ENCODE data around the gene ISCU.
"Not testable (repeated sequence)": the region's sequence is repeated elsewhere in the genome, so short reads cannot be mapped to it uniquely, and the experiment has no call there.

Gene ISCU

DNA sequence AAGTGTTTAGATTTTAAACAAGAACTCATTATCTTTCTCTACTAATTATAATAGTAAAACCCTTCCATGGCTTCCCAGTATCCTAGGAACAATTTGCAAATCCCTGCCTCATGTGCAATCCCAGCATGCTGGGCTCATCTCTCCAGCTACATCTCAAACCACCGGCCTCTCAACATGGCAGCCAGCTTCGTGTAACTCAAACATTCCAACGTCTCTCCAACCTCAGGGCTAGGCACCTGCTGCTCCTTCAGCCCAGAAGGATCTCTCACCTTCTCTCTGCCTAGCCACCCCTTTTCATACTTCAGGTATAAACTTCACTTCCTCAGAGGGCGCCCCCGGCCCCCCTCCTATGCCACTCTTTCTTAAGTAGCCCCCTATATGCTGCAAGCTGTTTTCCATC, 8.6 kb upstream of the ISCU start:
- H3K9me3 ChIP-seq (ENCODE audit: insufficient read depth, low read length) = no peaks in the 10 kb centered on the region
- H3K79me2 ChIP-seq (ENCODE audit: insufficient read depth, low read length) = peaks cover 98% of the 10 kb centered on the region
- peaks cover 12% of the 10 kb centered on the region for H3K36me3 ChIP-seq (ENCODE audit: low read length)
- H4K20me1 ChIP-seq (ENCODE audit: low read depth, low read length) = peaks cover 22% of the 10 kb centered on the region; the same call in 1 of the 2 replicates
- peak overlapping the region; percentile 38 for H3K4me2 ChIP-seq (ENCODE audit: low read depth, low read length, poor library complexity, severe bottlenecking)
- no peak overlapping the region for H3K4me3 ChIP-seq (ENCODE audit: insufficient read depth, low read length, poor library complexity, severe bottlenecking)
- no peak overlapping the region for H3K9ac ChIP-seq (ENCODE audit: low read length)
- no peak for TF ChIP-seq EZH2phosphoT487 (conservative IDR thresholded peaks at IDR 0.05; ENCODE audit: low read length)
- TF ChIP-seq, protein P1, sequence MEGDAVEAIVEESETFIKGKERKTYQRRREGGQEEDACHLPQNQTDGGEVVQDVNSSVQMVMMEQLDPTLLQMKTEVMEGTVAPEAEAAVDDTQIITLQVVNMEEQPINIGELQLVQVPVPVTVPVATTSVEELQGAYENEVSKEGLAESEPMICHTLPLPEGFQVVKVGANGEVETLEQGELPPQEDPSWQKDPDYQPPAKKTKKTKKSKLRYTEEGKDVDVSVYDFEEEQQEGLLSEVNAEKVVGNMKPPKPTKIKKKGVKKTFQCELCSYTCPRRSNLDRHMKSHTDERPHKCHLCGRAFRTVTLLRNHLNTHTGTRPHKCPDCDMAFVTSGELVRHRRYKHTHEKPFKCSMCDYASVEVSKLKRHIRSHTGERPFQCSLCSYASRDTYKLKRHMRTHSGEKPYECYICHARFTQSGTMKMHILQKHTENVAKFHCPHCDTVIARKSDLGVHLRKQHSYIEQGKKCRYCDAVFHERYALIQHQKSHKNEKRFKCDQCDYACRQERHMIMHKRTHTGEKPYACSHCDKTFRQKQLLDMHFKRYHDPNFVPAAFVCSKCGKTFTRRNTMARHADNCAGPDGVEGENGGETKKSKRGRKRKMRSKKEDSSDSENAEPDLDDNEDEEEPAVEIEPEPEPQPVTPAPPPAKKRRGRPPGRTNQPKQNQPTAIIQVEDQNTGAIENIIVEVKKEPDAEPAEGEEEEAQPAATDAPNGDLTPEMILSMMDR (IDR thresholded peaks at IDR 0.05; ENCODE audit: insufficient read depth, low read length, poor library complexity, severe bottlenecking) = no peak
- H3K9me2 ChIP-seq (replicated peaks; ENCODE audit: insufficient read depth, low read length) = no peaks in the 10 kb centered on the region
- no peak overlapping the region for H3K27ac ChIP-seq (ENCODE audit: low read depth, low read length)
- H3K27me3 ChIP-seq (ENCODE audit: low read length) = no peaks in the 10 kb centered on the region
- H2AFZ ChIP-seq (ENCODE audit: low read depth, low read length, severe bottlenecking) = no peak overlapping the region
- H3F3A ChIP-seq (ENCODE audit: insufficient read depth) = no peaks in the 10 kb centered on the region

DNA sequence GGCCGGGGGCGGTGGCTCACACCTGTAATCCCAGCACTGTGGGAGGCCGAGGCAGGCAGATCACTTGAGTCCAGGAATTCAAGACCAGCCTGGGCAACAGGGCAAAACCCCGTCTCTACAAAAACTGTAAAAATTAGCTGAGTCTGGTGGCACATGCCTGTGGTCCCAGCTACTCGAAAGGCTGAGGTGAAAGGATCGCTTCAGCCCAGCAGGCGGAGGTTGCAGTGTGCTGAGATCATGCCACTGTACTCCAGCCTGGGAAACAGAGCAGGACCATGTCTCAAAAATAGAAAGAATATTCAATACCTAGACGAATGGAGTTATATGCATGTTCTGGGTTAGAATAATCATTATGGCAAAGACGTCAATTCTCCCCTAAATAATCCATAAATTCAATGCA, 7.0 kb upstream of the ISCU start:
- H3K36me3 ChIP-seq (ENCODE audit: low read length); H3K9me3 ChIP-seq (ENCODE audit: insufficient read depth, low read length): not testable (repeated sequence)
- peaks cover 25% of the 10 kb centered on the region; the same call in 1 of the 2 replicates for H4K20me1 ChIP-seq (ENCODE audit: low read depth, low read length)

DNA sequence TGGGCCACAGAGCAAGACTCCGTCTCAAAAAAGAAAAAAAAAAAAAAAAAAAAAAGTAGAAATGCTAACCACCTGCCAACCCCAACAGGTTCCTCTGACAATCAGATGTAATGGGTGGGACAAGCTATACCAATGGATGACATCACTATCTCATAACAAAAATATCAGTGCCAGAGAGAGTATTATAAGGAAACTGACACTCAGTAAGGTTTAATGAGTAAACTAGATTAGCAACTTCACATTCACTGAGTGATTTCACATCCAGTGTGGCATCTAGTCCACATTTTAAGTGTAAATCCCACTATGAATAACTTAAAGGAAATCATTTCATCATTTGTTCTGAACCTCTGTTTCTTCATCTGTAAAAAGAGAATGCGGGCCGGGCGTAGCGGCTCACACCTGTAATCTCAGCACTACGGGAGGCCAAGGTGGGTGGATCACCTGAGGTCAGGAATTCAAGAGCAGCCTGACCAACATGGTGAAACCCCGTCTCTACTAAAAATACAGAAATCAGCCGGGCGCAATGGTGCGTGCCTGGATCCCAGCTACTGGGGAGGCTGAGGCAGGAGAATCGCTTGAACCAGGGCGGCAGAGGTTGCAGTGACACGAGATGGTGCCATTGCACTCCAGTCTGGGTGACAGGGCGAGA, 3.3 kb upstream of the ISCU start:
- H3K9me2 ChIP-seq (replicated peaks; ENCODE audit: insufficient read depth, low read length) = no peaks in the 10 kb centered on the region
- H4K20me1 ChIP-seq (ENCODE audit: low read depth, low read length) = peaks cover 12% of the 10 kb centered on the region; the same call in 1 of the 2 replicates
- peak overlapping the region; percentile 98 for H3K4me3 ChIP-seq (ENCODE audit: insufficient read depth, low read length, poor library complexity, severe bottlenecking)
- H3F3A ChIP-seq (ENCODE audit: insufficient read depth) = peaks cover 7% of the 10 kb centered on the region
- no peaks in the 10 kb centered on the region for H3K27me3 ChIP-seq (ENCODE audit: low read length)
- 0 out of 2 replicates have a peak, but pooled peaks cover 7% of the 10 kb centered on the region for H3K36me3 ChIP-seq (ENCODE audit: low read length)
- H3K9ac ChIP-seq (ENCODE audit: low read length) = peak overlapping the region; percentile 95
- H2AFZ ChIP-seq (ENCODE audit: low read depth, low read length, severe bottlenecking) = no peak overlapping the region
- peak overlapping the region; percentile 95 for H3K4me2 ChIP-seq (ENCODE audit: low read depth, low read length, poor library complexity, severe bottlenecking)
- H3K9me3 ChIP-seq (ENCODE audit: insufficient read depth, low read length) = no peaks in the 10 kb centered on the region
- no peak overlapping the region for H3K27ac ChIP-seq (ENCODE audit: low read depth, low read length)
- TF ChIP-seq, protein P1 (IDR thresholded peaks at IDR 0.05; ENCODE audit: insufficient read depth, low read length, poor library complexity, severe bottlenecking) = no peak
- no peak for TF ChIP-seq EZH2phosphoT487 (conservative IDR thresholded peaks at IDR 0.05; ENCODE audit: low read length)
- peaks cover 73% of the 10 kb centered on the region for H3K79me2 ChIP-seq (ENCODE audit: insufficient read depth, low read length)

More for the DNA sequence above, 7.0 kb upstream of the ISCU start:
- not testable (repeated sequence) for H3K9me2 ChIP-seq (replicated peaks; ENCODE audit: insufficient read depth, low read length); H3K27ac ChIP-seq (ENCODE audit: low read depth, low read length); H3K4me3 ChIP-seq (ENCODE audit: insufficient read depth, low read length, poor library complexity, severe bottlenecking); H3K4me2 ChIP-seq (ENCODE audit: low read depth, low read length, poor library complexity, severe bottlenecking); H3F3A ChIP-seq (ENCODE audit: insufficient read depth); H3K9ac ChIP-seq (ENCODE audit: low read length); H2AFZ ChIP-seq (ENCODE audit: low read depth, low read length, severe bottlenecking); H3K27me3 ChIP-seq (ENCODE audit: low read length)
- H3K79me2 ChIP-seq (ENCODE audit: insufficient read depth, low read length) = peaks cover 98% of the 10 kb centered on the region

DNA sequence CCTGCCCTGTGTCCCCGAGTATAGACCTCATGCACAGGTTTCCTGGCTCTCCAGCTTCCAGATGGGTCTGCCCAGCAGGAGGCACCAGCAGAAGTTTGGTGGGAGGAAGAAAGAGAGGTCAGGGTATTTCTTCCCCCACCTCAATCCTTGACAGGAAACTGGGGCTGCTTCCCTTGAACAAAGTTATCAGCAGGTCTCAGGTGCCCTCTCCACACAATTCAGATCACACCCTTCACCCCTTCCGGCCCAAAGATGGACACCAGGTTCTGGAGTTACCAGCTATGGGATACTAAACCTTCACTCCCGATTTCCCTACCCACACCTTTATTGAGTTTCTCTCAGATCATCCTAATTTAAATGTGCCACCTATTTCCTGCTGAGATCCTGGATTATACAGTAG, 2.6 kb upstream of the ISCU start:
- peak overlapping the region; percentile 95 for H3K4me2 ChIP-seq (ENCODE audit: low read depth, low read length, poor library complexity, severe bottlenecking)
- H3K27ac ChIP-seq (ENCODE audit: low read depth, low read length) = no peak overlapping the region
- H3K79me2 ChIP-seq (ENCODE audit: insufficient read depth, low read length) = peaks cover 68% of the 10 kb centered on the region
- no peaks in the 10 kb centered on the region for H3K9me2 ChIP-seq (replicated peaks; ENCODE audit: insufficient read depth, low read length)
- peak overlapping the region; percentile 95 for H3K9ac ChIP-seq (ENCODE audit: low read length)
- H3K27me3 ChIP-seq (ENCODE audit: low read length) = no peaks in the 10 kb centered on the region
- H4K20me1 ChIP-seq (ENCODE audit: low read depth, low read length) = peaks cover 10% of the 10 kb centered on the region; the same call in 1 of the 2 replicates
- 0 out of 2 replicates have a peak, but pooled peaks cover 7% of the 10 kb centered on the region for H3K36me3 ChIP-seq (ENCODE audit: low read length)
- H3K4me3 ChIP-seq (ENCODE audit: insufficient read depth, low read length, poor library complexity, severe bottlenecking) = peak overlapping the region; percentile 98
- H3F3A ChIP-seq (ENCODE audit: insufficient read depth) = peaks cover 7% of the 10 kb centered on the region
- no peak for TF ChIP-seq EZH2phosphoT487 (conservative IDR thresholded peaks at IDR 0.05; ENCODE audit: low read length)
- TF ChIP-seq, protein P1 (IDR thresholded peaks at IDR 0.05; ENCODE audit: insufficient read depth, low read length, poor library complexity, severe bottlenecking) = no peak
- no peaks in the 10 kb centered on the region for H3K9me3 ChIP-seq (ENCODE audit: insufficient read depth, low read length)
- H2AFZ ChIP-seq (ENCODE audit: low read depth, low read length, severe bottlenecking) = no peak overlapping the region
